ENCODE data around the gene ATP5PO. TPM values are rescaled to one million over a fixed set of nuclear protein-coding genes. Genes with fewer than 3 reads are reported as not detected.

Gene ATP5PO
- total RNA-seq, 1 experiment from 2014 or later = 264 TPM

DNA sequence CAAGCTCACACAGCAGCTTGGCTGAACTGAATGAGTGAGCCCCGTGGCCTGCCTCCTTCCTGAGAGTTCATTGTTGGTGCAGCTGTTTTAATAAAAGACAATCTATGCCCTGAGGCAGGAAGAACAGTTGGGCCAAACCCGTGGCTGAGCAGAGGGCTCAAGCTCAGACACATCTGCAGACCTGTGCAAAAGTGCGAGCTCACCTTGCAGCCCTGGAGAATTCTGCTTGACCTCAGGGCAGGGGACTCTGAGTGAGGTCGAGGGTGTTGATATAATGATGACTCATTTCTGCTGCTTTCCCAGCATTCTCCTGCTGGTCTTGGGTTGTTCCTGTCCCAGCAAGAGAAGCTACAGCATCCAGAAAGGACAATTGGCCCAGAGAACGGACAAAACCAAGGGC, 61.0 kb downstream of the ATP5PO start:
- DNase-seq (ENCODE audit: low spot score) (no peak), ATAC-seq (no peak)
- TF ChIP-seq, protein P1, sequence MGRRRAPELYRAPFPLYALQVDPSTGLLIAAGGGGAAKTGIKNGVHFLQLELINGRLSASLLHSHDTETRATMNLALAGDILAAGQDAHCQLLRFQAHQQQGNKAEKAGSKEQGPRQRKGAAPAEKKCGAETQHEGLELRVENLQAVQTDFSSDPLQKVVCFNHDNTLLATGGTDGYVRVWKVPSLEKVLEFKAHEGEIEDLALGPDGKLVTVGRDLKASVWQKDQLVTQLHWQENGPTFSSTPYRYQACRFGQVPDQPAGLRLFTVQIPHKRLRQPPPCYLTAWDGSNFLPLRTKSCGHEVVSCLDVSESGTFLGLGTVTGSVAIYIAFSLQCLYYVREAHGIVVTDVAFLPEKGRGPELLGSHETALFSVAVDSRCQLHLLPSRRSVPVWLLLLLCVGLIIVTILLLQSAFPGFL (CRISPR knock-in tag; IDR thresholded peaks at IDR 0.05; ENCODE audit: borderline replicate concordance) = no peak
- TF ChIP-seq HMGA2 (CRISPR knock-in tag; IDR thresholded peaks at IDR 0.05) = no peak
- TF ChIP-seq, protein P2, sequence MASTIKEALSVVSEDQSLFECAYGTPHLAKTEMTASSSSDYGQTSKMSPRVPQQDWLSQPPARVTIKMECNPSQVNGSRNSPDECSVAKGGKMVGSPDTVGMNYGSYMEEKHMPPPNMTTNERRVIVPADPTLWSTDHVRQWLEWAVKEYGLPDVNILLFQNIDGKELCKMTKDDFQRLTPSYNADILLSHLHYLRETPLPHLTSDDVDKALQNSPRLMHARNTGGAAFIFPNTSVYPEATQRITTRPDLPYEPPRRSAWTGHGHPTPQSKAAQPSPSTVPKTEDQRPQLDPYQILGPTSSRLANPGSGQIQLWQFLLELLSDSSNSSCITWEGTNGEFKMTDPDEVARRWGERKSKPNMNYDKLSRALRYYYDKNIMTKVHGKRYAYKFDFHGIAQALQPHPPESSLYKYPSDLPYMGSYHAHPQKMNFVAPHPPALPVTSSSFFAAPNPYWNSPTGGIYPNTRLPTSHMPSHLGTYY (CRISPR knock-in tag; IDR thresholded peaks at IDR 0.05) = no peak
- TF ChIP-seq, protein P3, sequence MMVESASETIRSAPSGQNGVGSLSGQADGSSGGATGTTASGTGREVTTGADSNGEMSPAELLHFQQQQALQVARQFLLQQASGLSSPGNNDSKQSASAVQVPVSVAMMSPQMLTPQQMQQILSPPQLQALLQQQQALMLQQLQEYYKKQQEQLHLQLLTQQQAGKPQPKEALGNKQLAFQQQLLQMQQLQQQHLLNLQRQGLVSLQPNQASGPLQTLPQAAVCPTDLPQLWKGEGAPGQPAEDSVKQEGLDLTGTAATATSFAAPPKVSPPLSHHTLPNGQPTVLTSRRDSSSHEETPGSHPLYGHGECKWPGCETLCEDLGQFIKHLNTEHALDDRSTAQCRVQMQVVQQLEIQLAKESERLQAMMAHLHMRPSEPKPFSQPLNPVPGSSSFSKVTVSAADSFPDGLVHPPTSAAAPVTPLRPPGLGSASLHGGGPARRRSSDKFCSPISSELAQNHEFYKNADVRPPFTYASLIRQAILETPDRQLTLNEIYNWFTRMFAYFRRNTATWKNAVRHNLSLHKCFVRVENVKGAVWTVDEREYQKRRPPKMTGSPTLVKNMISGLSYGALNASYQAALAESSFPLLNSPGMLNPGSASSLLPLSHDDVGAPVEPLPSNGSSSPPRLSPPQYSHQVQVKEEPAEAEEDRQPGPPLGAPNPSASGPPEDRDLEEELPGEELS (CRISPR knock-in tag; IDR thresholded peaks at IDR 0.05) = no peak
- no peak for TF ChIP-seq FOXP1 (CRISPR knock-in tag; IDR thresholded peaks at IDR 0.05; ENCODE audit: borderline replicate concordance)
- TF ChIP-seq EMX1 (CRISPR knock-in tag; IDR thresholded peaks at IDR 0.05) = no peak
- no peak for TF ChIP-seq NFYB (CRISPR knock-in tag; conservative IDR thresholded peaks at IDR 0.05; ENCODE audit: low read depth)
- peaks cover 19% of the 10 kb centered on the region for H3K4me1 Mint-ChIP-seq
- no peak overlapping the region for H3K27ac Mint-ChIP-seq
- no peaks in the 10 kb centered on the region for H3K27me3 Mint-ChIP-seq (ENCODE audit: low read depth)
- CTCF ChIA-PET = interaction anchor here (0.7 to 2.2 kb wide), 5 partner anchors 10 to 249 kb away, joined by 3 to 9 read pairs (median 4); no protein-coding TSS in a partner anchor
- no peaks in the 10 kb centered on the region for H3K9me3 Mint-ChIP-seq
- POLR2A ChIA-PET = no interaction called here
- H3K4me3 Mint-ChIP-seq = no peak overlapping the region
- no peaks in the 10 kb centered on the region for H3K36me3 Mint-ChIP-seq

Other genes with a start within 250 kb of the ATP5PO start
- gene MRPS6, start 157.8 kb upstream of the ATP5PO start, total RNA-seq (2021) = 109 to 133 TPM (median 111 TPM) in 3 replicates
- gene SLC5A3, start 157.8 kb upstream of the ATP5PO start, total RNA-seq (2021) = 14.8 to 18.0 TPM (median 17.8 TPM) in 3 replicates

Measured in WTC11 (cell line).